Suprapubic skin (tissue), 4 donors: ENCODE results near the gene VEGFA. TPM values are rescaled to one million over a fixed set of nuclear protein-coding genes. Genes with fewer than 3 reads are reported as not detected.

ENCODE experiments used
- DNase-seq, 2 donors: peaks; one replicate each; pipeline ENCODE4 v3.0.0-alpha.2; 2019; ENCODE audit warnings: low spot score in 2 of 2
- H3K27ac ChIP-seq: fragments of 200-600 bp; sonication (generic); one replicate; pipeline ENCODE4 v1.5.1; 2019
- H3K27me3 ChIP-seq: fragments of 200-600 bp; sonication (generic); one replicate; pipeline ENCODE4 v1.5.1; 2019
- H3K36me3 ChIP-seq: fragments of 200-600 bp; sonication (generic); one replicate; pipeline ENCODE4 v1.5.1; 2019
- H3K4me1 ChIP-seq: fragments of 200-600 bp; sonication (generic); one replicate; pipeline ENCODE4 v1.5.1; 2019
- H3K4me3 ChIP-seq: fragments of 200-600 bp; sonication (generic); one replicate; pipeline ENCODE4 v1.5.1; 2019; ENCODE audit warnings: mild to moderate bottlenecking
- H3K9me3 ChIP-seq: fragments of 200-600 bp; sonication (generic); one replicate; pipeline ENCODE4 v1.5.1; 2019
- EP300 ChIP-seq: sonication (generic); formaldehyde crosslinking; IDR thresholded peaks from one replicate; pipeline ENCODE4 v1.6.1; 2017; ENCODE audit warnings: antibody characterized with exemption
- POLR2A ChIP-seq, 2 donors: fragments of 450-650 bp; IDR thresholded peaks; one replicate each; pipeline ENCODE4 v1.6.1; 2017; ENCODE audit warnings: antibody characterized with exemption in 2 of 2, mild to moderate bottlenecking in 2 of 2, moderate library complexity in 2 of 2
- POLR2AphosphoS5 ChIP-seq, 3 donors: sonication (generic); formaldehyde crosslinking; IDR thresholded peaks; one replicate each; pipeline ENCODE4 v1.6.1; 2017; ENCODE audit warnings: antibody characterized with exemption in 3 of 3
- WGBS: methylation state at CpG from one replicate; pipeline ENCODE4 v1.1.5; 2018; 5-methylcytosine and 5-hydroxymethylcytosine counted together
- total RNA-seq, 4 donors: library from RNA; depleted of rRNA; stranded (reverse); fragments of >200 nt; gene quantifications; one replicate each; pipeline ENCODE4 v1.1.0, GENCODE V29; 2016
- TF ChIP-seq, protein P1 (sequence below), 2 donors: fragments of 200-600 bp in 1 of 2; fragments of 450-650 bp in 1 of 2; sonication (generic) in 1 of 2; IDR thresholded peaks; one replicate each; pipeline ENCODE4 v1.5.1; 2016 to 2019; ENCODE audit warnings: antibody characterized with exemption in 2 of 2, mild to moderate bottlenecking in 1 of 2, moderate library complexity in 1 of 2

VEGFA gene
- total RNA-seq, 4 donors from 2014 or later: 25.4 to 147 (median 43.6) TPM

GRCh38 chr6:43781941-43782704 is 12.1 kb downstream of the VEGFA start:
- Histone ChIP-seq H3K27ac (no peak overlapping the region), H3K4me1 (peaks cover 10% of the 10 kb centered on the region), H3K36me3 (peaks cover 88% of the 10 kb centered on the region), H3K9me3 (no peaks in the 10 kb centered on the region), H3K4me3 (no peak overlapping the region), H3K27me3 (no peaks in the 10 kb centered on the region)
- no peak for DNase-seq
- WGBS: 83% methylated on average over 20 of the region's 20 CpGs
- TF ChIP-seq POLR2A (IDR thresholded peaks at IDR 0.05) (no peak), POLR2AphosphoS5 (IDR thresholded peaks at IDR 0.05) (no peak), EP300 (no peak)
- TF ChIP-seq, protein P1, sequence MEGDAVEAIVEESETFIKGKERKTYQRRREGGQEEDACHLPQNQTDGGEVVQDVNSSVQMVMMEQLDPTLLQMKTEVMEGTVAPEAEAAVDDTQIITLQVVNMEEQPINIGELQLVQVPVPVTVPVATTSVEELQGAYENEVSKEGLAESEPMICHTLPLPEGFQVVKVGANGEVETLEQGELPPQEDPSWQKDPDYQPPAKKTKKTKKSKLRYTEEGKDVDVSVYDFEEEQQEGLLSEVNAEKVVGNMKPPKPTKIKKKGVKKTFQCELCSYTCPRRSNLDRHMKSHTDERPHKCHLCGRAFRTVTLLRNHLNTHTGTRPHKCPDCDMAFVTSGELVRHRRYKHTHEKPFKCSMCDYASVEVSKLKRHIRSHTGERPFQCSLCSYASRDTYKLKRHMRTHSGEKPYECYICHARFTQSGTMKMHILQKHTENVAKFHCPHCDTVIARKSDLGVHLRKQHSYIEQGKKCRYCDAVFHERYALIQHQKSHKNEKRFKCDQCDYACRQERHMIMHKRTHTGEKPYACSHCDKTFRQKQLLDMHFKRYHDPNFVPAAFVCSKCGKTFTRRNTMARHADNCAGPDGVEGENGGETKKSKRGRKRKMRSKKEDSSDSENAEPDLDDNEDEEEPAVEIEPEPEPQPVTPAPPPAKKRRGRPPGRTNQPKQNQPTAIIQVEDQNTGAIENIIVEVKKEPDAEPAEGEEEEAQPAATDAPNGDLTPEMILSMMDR (IDR thresholded peaks at IDR 0.05): no peak

DNA sequence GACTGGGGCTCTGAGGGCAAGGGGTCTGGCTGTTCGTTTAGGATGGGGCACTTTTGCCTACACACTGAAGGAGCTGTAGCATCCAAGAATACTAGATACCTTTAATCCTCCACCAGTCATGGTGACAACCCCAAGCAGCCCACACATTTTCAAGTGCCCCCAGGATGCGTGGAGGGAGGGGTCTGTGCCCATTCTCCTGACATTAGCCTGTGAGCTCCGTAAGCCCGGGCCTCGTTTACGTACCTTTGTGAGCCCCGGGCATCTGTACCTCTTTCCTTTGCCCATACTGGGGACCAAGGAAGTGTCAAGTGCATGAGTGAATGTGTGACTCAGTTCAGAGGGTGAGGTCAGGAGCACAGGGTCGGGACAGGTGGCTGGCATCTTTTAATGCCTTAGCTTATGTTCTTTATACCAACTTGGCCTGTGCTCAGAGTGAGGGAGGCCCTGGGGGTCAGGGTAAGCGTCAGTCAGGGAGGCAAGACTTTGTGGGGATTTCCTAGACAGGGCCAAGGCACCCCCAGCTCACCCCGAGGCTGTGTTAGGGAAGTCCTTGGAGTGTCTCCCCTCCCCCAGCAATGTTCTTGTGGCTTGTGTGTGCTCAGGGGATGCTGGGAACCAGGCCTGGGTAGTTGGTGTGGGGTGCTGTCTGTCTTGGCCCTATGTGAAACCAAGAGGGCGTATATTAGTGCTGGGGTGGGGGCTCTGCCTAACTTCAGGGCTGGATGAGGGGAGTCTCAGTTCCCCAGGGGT is 12.9 kb downstream of the VEGFA start:
- peaks cover 10% of the 10 kb centered on the region for H3K4me1 ChIP-seq
- no peak overlapping the region for H3K27ac ChIP-seq

DNA sequence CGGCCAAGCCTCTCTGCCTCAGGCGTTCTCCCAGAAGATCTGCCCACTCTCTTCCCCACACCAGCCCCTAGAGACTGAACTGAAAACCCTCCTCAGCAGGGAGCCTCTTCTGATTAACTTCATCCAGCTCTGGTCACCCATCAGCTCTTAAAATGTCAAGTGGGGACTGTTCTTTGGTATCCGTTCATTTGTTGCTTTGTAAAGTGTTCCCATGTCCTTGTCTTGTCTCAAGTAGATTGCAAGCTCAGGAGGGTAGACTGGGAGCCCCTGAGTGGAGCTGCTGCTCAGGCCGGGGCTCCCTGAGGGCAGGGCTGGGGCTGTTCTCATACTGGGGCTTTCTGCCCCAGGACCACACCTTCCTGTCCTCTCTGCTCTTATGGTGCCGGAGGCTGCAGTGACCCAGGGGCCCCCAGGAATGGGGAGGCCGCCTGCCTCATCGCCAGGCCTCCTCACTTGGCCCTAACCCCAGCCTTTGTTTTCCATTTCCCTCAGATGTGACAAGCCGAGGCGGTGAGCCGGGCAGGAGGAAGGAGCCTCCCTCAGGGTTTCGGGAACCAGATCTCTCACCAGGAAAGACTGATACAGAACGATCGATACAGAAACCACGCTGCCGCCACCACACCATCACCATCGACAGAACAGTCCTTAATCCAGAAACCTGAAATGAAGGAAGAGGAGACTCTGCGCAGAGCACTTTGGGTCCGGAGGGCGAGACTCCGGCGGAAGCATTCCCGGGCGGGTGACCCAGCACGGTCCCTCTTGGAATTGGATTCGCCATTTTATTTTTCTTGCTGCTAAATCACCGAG is 14.2 kb downstream of the VEGFA start:
- peaks cover 10% of the 10 kb centered on the region for H3K4me1 ChIP-seq
- no peak for TF ChIP-seq POLR2AphosphoS5 (IDR thresholded peaks at IDR 0.05)
- no peak for TF ChIP-seq EP300
- no peaks in the 10 kb centered on the region for H3K27me3 ChIP-seq
- H3K4me3 ChIP-seq: no peak overlapping the region
- WGBS: 90% methylated on average over 26 of the region's 26 CpGs
- DNase-seq: no peak
- H3K36me3 ChIP-seq: peaks cover 67% of the 10 kb centered on the region
- no peaks in the 10 kb centered on the region for H3K9me3 ChIP-seq
- no peak overlapping the region for H3K27ac ChIP-seq

More for the DNA sequence above, 12.9 kb downstream of the VEGFA start:
- H3K9me3 ChIP-seq: no peaks in the 10 kb centered on the region
- no peaks in the 10 kb centered on the region for H3K27me3 ChIP-seq
- H3K4me3 ChIP-seq: no peak overlapping the region
- WGBS: 94% methylated on average over 10 of the region's 11 CpGs
- H3K36me3 ChIP-seq: peaks cover 80% of the 10 kb centered on the region
- DNase-seq: no peak
- TF ChIP-seq POLR2AphosphoS5 (IDR thresholded peaks at IDR 0.05) (no peak), EP300 (no peak), POLR2A (IDR thresholded peaks at IDR 0.05) (no peak)
- TF ChIP-seq, protein P1 (IDR thresholded peaks at IDR 0.05): no peak

DNA sequence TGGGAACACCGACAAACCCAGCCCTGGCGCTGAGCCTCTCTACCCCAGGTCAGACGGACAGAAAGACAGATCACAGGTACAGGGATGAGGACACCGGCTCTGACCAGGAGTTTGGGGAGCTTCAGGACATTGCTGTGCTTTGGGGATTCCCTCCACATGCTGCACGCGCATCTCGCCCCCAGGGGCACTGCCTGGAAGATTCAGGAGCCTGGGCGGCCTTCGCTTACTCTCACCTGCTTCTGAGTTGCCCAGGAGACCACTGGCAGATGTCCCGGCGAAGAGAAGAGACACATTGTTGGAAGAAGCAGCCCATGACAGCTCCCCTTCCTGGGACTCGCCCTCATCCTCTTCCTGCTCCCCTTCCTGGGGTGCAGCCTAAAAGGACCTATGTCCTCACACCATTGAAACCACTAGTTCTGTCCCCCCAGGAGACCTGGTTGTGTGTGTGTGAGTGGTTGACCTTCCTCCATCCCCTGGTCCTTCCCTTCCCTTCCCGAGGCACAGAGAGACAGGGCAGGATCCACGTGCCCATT is 15.3 kb downstream of the VEGFA start:
- Histone ChIP-seq H3K36me3 (peaks cover 56% of the 10 kb centered on the region), H3K27me3 (no peaks in the 10 kb centered on the region), H3K9me3 (no peaks in the 10 kb centered on the region), H3K4me3 (no peak overlapping the region), H3K27ac (no peak overlapping the region), H3K4me1 (peaks cover 4% of the 10 kb centered on the region)
- TF ChIP-seq POLR2AphosphoS5 (IDR thresholded peaks at IDR 0.05): no peak
- TF ChIP-seq POLR2A (IDR thresholded peaks at IDR 0.05): no peak
- TF ChIP-seq, protein P1 (IDR thresholded peaks at IDR 0.05): no peak
- no peak for TF ChIP-seq EP300
- 79% methylated on average over 14 of the region's 14 CpGs for WGBS
- no peak for DNase-seq

GRCh38 chr6:43785904-43786303 is 15.9 kb downstream of the VEGFA start:
- no peak for DNase-seq
- Histone ChIP-seq H3K4me3 (no peak overlapping the region), H3K27ac (no peak overlapping the region), H3K9me3 (no peaks in the 10 kb centered on the region), H3K36me3 (peaks cover 50% of the 10 kb centered on the region), H3K4me1 (peaks cover 4% of the 10 kb centered on the region), H3K27me3 (no peaks in the 10 kb centered on the region)
- TF ChIP-seq, protein P1 (IDR thresholded peaks at IDR 0.05): no peak
- TF ChIP-seq POLR2AphosphoS5 (IDR thresholded peaks at IDR 0.05): no peak
- no peak for TF ChIP-seq POLR2A (IDR thresholded peaks at IDR 0.05)
- no peak for TF ChIP-seq EP300
- 92% methylated on average over 3 of the region's 3 CpGs for WGBS
